Activated gamma-delta T cell (primary cell): ENCODE results near the gene GYS1.

Source experiments
- DNase-seq: peaks from one replicate; lab custom pipeline; 2025; lab: John Stamatoyannopoulos, UW

The GYS1 gene

DNA sequence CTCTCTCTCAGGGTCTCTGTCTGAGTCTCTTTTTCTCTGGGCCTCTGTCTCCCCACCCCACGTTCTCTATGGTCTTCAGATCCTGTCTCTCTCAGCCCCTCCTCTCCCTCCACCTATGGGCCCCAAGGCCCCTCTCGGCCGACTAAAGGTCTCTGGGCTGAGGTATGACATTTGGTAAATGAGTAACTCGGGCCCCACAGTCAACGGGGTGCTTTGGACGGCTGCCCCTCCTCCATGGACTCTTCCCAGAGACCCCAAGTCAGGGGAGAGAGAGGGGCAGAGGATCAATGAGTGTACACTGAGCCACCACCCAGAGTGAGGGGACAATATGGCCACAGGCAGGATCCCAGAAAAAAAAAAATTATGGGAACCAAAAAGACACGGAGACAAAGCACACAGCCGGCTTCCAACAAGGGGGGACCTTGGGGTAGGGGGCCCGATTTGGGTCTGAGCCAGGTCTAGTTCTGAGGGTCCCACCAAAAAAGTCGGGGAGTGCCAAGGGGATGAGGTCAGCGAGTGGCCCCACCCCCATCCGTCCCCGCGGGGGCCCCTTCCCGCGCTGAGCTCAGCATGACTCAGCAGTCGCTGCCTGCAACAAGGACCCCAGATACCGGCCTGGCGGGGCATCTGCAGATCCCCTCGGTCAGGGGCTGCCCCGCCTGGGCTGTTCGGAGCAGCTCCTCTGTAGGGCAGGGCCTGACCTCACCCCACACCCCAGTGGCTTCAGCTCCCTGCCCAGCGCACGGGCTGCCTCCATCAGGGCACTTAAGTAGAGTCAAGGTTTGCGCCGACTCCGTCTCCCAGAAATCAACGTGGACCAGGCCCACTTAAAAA lies 29.5 kb downstream of the GYS1 start:
- DNase-seq = peak; percentile 48

DNA sequence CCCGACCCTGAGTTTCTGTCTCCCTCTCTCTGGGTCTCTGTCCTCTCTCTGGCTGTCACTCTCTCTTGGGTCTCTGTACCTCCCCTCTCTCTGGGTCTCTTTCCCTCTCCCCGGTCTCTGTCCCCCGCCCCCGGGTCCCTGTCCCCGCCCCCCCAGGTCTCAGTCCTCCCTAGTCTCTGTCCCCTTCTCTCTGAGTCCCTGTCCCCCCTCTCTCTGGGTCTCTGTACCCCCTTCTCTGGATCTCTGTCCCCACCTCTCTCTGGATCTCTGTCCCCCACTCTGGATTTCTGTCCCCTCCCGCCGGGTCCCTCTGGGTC lies 30.3 kb downstream of the GYS1 start:
- DNase-seq = no peak

DNA sequence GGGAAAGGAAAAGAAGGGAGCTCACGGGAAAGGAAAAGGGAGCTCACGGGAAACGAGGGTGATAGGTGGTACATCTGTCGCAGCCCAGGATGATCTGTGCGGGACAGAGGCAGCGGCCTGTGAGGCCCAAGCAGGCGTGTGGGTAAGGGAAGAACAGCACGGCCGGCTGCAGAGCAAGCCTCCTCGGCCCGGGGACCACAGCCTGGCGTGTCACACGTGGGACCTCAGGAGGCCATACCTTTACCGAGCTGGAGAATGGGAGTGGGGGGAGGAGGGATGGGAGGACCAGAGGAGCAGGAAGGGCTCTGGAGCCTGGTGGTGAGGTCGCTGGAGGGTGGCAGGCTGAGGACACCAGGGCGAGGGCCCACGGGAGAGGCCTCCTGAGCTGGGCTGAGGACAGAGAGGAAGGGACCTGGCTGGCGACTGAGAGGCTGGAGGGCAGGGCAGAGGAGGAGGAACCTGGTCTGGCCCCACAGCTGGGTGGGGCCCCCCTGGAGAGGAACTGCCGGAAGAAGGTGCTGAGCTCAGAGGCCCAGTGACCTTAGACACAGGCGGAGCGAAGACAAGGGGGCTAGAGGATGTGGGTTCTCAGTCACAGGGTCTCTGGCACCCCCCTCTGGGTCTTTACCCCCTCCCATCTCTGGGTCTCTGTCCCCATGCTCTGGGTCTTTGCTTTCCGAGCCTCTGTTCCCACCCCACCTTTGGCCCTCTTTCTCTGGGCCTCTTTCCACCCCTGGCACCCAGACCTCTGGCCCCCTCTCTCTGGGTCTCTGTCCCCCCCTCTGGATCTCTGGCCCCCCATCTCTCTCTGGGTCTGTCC lies 30.9 kb downstream of the GYS1 start:
- DNase-seq = no peak

DNA sequence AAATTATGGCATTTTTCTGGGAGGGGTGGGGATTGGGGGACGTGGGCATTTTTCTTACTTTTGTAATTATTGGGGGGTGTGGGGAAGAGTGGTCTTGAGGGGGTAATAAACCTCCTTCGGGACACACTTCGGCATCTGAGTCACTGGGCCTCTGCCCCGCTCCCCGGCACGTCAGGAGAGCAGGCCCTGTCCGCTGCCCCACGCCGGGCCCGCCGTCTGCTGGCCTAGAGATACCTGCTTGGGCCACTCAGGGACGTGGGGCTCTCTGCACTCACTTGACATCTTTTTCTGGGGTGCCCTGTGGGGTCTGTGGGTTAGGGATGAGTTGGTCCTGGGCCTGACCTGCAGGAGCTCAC lies 31.5 kb downstream of the GYS1 start:
- DNase-seq = no peak

DNA sequence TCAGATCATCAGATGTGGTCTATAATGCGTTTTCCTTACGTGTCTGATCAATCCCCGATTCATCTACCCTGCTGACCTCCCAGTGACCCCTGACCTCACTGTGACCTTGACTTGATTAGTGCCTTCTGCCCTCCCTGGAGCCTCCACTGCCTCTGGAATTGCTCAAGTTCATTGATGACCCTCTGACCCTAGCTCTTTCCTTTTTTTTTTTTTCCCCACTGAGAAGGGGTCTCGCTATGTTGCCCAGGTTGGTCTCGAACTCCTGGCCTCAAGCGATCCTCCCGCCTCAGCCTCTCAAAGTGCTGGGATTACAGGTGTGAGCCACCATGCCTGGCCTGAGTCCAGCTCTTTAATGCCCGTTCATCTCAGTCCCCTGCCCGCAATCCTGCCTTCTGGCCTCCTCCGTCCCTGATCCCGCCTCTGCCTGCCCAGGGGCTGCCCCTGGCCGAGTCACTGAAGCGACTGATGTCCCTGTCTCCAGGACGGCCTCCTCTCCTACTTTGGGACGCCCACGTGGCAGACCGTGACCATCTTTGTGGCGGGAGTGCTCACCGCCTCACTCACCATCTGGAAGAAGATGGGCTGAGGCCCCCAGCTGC lies 32.0 kb downstream of the GYS1 start:
- no peak for DNase-seq

DNA sequence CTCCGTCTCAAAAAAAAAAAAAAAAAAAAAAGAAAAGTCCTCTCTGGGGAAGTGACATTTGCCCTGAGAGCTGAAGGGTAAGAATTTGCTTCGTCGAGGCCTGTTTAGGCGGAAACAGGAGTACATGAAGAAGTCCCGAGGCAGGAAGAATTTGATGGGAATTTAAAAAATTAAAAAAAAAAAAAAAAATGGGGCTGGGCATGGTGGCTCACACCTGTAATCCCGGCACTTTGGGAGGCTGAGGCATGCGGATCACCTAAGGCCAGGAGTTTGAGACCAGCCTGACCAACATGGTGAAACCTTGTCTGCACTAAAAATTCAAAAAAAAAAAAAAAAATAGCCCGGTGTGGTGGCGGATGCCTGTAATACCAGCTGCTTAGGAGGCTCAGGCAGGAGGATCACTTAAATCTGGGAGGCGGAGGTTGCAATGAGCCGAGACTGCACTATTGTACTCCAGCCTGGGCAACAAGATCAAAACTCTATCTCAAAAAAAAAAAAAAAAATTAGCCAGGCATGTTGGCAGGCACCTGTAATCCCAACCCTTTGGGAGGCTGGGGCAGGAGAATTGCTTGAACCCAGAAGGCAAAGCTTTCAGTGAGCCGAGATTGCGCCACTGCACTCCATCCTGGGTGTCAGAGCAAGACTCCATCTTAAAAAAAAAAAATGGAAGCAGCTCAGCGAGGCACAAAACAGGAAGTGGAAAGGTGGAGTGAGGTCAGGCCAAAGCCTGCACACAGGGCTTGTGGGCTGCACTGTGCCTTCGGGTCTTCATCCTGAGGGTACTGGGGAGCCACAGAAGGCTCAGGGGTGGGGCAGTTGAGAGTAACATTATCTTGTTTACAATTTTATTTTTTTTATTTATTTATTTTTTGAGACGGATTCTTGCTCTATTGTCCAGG lies 33.5 kb downstream of the GYS1 start:
- DNase-seq = no peak

DNA sequence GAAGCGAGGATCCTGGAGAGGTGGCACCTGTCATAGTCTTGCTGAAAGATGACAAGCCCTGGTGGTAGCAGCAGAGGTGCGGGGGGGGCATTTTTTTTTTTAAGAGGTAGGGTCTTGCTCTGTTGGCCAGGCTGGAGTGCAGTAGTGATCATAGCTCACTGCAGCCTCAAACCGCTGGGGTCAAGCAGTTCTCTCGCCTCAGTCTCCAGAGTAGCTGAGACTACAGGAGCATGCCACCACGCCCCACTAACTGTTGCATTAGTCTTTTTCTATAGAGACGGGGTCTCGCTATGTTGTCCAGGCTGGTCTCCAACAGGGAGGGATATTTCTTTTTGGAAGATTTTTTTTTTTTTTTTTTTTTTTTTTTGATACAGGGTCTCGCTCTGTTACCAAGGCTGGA lies 35.1 kb downstream of the GYS1 start:
- no peak for DNase-seq

DNA sequence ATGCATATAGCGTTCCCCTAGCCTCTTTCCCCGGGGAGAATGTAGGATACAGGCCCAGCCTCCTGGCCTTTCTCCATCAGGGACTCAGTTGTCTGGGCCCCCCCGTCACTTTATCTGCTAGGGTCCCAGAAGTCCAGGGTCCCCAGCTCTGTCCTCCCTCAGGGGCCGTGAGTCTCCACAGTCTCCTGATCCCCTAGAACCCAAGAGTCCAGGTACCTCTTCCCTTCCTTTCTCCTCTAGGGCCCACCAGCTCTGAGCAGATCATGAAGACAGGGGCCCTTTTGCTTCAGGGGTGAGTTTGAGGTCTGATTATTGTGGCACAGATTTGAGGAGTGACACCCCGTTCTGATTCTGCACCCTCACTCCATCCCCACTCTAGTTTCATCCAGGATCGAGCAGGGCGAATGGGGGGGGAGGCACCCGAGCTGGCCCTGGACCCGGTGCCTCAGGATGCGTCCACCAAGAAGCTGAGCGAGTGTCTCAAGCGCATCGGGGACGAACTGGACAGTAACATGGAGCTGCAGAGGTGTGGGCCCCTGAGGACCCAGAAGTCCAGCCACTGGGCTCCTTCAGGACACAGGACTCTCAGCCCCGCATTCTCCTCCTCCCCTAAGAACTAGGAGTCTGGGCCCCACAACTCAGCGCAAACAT lies 37.7 kb downstream of the GYS1 start:
- DNase-seq = no peak

DNA sequence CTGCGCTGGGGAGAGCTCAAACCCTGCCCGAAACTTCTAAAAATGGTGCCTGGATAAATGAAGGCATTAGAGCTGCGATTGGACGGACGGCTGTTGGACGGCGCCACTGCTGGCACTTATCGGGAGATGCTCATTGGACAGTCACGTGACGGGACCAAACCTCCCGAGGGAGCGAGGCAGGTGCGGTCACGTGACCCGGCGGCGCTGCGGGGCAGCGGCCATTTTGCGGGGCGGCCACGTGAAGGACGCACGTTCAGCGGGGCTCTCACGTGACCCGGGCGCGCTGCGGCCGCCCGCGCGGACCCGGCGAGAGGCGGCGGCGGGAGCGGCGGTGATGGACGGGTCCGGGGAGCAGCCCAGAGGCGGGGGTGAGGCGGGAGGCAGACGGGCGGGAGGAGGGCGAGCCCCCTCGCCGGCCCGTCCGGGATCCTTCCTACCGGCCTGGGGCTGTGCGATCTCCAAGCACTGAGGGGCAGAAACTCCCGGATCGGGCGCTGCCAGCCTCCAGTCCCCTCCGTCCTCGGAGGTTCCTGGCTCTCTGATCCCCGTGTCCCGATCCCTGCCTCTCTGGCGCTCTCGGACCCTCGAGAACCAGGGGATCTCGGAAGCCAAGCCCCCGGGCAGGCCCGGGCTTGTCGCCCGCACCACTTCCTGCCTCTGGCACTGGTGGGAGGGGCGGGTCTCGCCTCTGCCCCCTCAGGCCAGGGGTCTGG lies 38.4 kb downstream of the GYS1 start, which contains the start of gene BAX:
TSS of gene BAX (plus strand) at position 281 of the 713 bp plus-strand sequence. CDS start at position 335, 54 bp downstream.
- peak; percentile 77 for DNase-seq

DNA sequence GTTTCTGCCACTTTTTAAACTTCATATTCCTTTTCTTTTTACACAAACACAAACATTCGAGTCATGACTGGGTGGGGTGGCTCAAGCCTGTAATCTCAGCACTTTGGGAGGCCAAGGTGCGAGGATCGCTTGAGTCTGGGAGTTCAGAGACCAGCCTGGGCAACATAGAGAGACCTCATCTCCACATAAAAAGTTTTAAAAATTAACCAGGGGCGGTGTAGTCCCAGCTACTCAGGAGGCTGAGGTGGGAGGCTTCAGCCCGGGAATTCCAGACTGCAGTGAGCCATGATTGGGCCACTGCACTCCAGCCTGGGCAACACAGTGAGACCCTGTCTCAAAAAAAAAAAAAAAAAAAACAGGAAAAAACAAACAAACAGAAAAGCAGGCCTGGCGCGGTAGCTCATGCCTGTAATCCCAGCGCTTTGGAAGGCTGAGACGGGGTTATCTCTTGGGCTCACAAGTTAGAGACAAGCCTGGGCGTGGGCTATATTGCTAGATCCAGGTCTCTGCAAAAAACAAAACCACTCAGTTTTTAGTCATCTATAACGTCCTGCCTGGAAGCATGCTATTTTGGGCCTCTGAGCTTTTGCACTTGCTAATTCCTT lies 39.0 kb downstream of the GYS1 start:
- DNase-seq = no peak

DNA sequence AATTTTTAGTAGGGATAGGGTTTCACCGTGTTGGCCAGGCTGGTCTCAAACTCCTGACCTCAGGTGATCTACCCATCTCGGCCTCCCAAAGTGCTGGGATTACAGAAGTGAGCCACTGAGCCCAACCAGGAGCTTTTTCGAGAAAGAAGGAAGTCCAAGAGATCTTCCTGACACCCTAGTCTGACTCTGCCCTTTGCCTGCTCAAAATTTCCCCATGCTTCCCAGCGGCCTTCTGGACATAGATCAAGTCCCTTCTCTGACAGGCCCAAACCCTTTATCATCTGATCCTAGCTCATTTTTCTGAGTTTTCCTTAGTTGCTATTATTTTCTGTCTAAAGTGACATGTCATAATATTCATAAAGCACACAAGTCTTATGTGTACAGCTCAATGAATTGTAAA lies 40.0 kb downstream of the GYS1 start:
- DNase-seq = no peak

DNA sequence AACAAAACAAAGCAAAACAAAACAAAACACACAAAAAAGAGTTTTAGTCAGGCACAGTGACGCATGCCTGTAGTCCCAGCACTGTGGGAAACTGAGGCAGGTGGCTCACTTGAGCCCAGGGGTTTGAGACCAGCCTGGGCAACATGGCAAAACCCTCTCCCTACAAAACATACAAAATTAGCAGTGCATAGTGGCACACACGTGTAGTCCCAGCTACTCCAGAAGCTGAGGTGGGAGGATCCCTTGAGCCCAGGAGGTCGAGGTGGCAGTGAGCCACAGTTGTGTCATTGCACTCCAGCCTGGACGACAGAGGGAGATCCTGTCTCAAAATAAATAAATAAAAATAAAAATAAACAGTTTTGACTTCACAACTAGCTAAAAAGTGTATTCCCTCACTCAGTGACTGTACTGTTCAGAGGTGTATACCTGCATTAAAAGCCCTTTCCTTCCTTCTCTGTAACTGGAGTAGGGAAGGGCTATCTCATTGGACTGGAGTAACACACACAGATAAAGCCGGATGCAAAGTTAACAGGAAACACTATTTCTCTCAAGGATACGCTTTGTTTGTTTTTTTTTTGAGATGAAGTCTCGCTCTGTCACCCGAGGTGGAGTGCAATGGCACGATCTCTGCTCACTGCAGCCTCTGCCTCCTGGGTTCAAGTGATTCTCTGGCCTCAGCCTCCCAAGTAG lies 42.1 kb downstream of the GYS1 start:
- DNase-seq = no peak

DNA sequence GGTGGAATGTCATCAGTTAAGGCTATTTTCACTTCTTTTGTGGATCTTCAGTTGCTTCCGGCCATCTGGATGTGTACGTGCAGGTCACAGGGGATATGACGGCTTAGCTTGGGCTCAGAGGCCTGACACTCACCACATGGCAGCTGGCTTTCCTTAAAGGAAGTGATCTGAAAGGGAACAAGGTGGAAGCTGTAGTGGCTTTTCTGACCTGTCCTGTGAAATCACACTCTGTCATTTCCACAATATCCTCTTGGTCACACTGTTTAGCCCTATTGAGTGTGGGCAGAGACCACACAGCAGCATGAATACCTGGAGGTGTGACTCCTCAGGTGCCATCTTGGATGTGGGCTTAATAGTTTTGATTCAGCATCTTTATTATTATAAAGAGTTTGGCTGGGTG lies 43.0 kb downstream of the GYS1 start:
- DNase-seq = no peak

DNA sequence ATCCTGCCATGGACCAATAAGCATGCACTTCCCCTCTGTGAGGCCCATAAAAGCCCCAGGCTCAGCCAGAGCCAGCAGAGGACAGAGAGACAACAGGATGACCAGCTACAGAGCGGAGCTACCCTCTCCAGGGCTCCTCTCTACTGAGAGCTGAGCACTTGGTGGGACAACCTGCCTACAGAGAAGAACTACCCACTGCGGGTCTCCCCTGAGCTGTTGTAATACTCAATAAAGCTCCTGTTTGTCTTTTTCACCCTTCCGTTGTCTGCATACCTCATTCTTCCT lies 45.9 kb downstream of the GYS1 start:
- no peak for DNase-seq

DNA sequence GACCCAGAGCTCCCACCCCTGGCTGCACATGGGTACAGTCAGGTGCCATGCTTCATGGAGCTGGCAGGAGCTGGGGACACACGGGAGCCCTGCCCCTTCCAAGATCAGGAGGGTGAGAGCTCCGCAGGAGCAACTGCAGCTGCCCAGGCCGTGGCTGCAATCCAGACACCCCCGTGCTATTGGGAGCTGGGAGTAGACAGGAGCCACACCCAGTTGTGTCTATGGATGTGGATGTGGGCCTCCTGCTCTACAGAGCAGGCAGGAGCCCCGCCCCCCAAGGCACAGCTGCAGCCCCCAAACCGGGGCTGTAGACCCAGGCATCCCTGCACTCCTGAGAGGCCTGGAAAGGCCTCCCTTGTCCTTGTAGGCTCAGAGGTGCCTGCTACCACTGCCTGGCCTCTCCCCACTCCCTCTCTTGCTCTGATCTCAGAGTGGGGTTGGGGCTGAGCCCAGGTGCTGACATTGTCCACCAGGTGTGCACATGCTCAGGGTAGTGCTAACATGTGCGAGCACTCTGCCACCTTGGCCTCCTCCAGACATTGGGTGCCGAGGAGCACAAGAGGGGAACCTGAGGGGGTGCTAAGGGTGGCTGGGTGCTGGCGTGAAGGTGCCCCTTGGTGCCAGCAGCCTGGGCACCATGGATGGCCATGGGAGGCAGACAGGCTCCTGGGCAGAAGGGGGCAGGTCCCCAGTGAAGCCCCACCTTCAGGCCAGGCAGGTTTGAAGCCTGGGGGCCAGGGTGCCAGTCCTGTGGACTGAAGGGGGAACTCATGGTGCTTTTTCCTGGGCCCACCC lies 46.4 kb downstream of the GYS1 start:
- no peak for DNase-seq

DNA sequence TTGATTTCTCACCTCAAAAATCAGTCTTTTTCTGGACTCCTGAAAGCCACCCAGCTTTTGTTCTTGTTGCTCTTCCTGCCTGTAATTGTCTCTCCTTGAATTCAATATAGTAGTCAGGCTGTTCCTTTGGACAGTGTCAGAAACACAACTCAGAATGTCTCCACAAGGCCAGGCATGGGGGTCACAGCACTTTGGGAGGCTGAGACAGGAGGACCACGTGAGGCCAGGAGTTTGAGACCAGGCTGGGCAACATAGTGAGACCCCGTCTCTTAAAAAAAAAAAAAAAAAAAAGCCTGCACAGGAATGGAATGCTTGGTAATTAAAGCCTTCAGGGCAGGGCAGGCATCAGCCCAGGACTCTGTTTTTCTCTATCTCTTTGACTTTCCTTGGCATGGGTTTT lies 47.3 kb downstream of the GYS1 start:
- DNase-seq = no peak

DNA sequence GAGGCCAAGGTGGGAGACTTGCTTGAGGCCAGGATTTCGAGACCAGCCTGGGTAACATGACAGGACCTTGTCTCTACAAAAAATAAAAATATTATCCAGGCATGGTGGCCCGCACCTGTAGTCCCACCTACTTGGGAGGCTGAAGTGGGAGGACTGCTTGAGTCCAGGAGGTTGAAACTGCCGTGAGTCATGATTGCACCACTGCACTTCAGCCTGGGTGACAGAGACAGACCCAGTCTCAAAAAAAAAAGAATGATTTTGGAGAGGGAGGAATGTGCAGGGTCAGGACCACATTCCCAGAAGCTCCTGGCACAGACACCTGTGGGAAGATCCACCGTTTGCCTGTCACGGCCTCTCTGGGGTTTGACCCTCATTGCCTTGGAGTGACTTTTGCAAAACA lies 47.7 kb downstream of the GYS1 start:
- DNase-seq = no peak

DNA sequence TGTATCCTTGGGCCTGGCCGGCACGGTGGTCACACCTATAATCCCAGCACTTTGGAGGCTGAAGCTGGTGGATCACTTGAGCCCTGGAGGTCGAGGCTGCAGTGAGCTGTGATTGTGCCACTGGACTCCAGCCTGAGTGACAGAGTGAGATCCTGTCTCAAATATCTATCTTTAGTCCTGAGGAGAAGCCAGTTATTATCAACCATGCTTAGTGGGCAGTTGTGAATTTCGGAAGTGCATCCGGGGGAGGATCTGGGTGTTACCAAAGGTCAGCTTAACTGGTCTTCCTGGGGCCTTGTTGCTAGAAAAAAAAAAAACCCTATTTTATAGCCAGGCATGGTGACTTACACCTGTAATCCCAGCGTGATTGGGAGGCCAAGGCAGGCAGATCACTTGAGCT lies 50.0 kb downstream of the GYS1 start:
- DNase-seq = no peak

DNA sequence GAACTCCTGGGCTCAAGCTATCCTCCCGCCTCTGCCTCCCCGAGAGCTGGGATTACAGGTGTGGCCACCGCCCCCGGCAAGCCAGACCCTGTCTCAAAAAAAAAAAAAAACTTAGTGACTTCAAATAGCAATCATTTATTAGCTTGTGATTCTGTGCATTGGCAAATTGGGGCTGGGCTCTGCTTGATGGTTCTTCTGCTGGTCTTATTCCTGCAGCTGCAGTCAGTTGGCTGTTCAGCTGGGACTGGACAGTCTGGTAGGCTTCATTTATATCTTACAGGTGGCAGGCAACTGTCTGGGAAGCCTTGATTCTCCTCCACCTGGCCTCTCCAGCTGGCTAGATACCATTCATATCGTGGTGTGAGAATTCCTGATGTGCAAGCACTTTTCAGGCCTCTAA lies 52.2 kb downstream of the GYS1 start:
- DNase-seq = no peak
